Tibial nerve (tissue), 4 donors: Measurements from ENCODE around the gene LINC01488. TPM values are rescaled to one million over a fixed set of nuclear protein-coding genes. Genes with fewer than 3 reads are reported as not detected.

ENCODE experiments used
- DNase-seq, 2 donors: peaks; one replicate each; pipeline ENCODE4 v3.0.0-alpha.2; 2019; ENCODE audit warnings: low spot score in 2 of 2
- H3K27ac ChIP-seq, 4 donors: fragments of 200-600 bp; sonication (generic) in 3 of 4; one replicate each; pipeline ENCODE4 v1.5.1; 2017 to 2019; ENCODE audit warnings: mild to moderate bottlenecking in 1 of 4
- H3K27me3 ChIP-seq, 2 donors: fragments of 200-600 bp; sonication (generic) in 1 of 2; one replicate each; pipeline versions ENCODE4 v1.5.1 to v1.6.0; 2017 to 2019
- H3K36me3 ChIP-seq, 3 donors: fragments of 200-600 bp; sonication (generic); one replicate each; pipeline ENCODE4 v1.5.1; 2018 to 2019
- H3K4me1 ChIP-seq, 4 donors: fragments of 200-600 bp; sonication (generic) in 3 of 4; one replicate each; pipeline ENCODE4 v1.5.1; 2017 to 2019
- H3K4me3 ChIP-seq, 4 donors: fragments of 200-600 bp; sonication (generic) in 3 of 4; one replicate each; pipeline ENCODE4 v1.5.1; 2017 to 2019; ENCODE audit warnings: mild to moderate bottlenecking in 1 of 4, moderate library complexity in 1 of 4
- H3K9me3 ChIP-seq, 4 donors: fragments of 200-600 bp; sonication (generic) in 3 of 4; one replicate each; pipeline ENCODE4 v1.5.1; 2017 to 2019
- EP300 ChIP-seq, 2 donors: sonication (generic); formaldehyde crosslinking; IDR thresholded peaks; one replicate each; pipeline ENCODE4 v1.6.1; 2017; ENCODE audit warnings: antibody characterized with exemption in 2 of 2, mild to moderate bottlenecking in 1 of 2
- POLR2A ChIP-seq, 2 donors: fragments of 450-650 bp; IDR thresholded peaks; one replicate each; pipeline ENCODE4 v1.6.1; 2017; ENCODE audit warnings: antibody characterized with exemption in 2 of 2, mild to moderate bottlenecking in 2 of 2, moderate library complexity in 2 of 2
- WGBS, 2 donors: methylation state at CpG; one replicate each; pipeline ENCODE4 v1.1.5; 2018; 5-methylcytosine and 5-hydroxymethylcytosine counted together
- total RNA-seq, 4 donors: library from RNA; depleted of rRNA; stranded (reverse); fragments of >200 nt; gene quantifications; one replicate each; pipeline ENCODE4 v1.1.0, GENCODE V29; 2016
- TF ChIP-seq, protein P1 (sequence below), 5 experiments: fragments of 200-600 bp in 3 of 5; fragments of 450-650 bp in 2 of 5; sonication (generic) in 3 of 5; IDR thresholded peaks; one replicate each; pipeline ENCODE4 v1.5.1; 2016 to 2019; ENCODE audit warnings: antibody characterized with exemption in 5 of 5, mild to moderate bottlenecking in 3 of 5, moderate library complexity in 2 of 5

LINC01488 gene
- total RNA-seq, 4 donors from 2014 or later: not detected

DNA sequence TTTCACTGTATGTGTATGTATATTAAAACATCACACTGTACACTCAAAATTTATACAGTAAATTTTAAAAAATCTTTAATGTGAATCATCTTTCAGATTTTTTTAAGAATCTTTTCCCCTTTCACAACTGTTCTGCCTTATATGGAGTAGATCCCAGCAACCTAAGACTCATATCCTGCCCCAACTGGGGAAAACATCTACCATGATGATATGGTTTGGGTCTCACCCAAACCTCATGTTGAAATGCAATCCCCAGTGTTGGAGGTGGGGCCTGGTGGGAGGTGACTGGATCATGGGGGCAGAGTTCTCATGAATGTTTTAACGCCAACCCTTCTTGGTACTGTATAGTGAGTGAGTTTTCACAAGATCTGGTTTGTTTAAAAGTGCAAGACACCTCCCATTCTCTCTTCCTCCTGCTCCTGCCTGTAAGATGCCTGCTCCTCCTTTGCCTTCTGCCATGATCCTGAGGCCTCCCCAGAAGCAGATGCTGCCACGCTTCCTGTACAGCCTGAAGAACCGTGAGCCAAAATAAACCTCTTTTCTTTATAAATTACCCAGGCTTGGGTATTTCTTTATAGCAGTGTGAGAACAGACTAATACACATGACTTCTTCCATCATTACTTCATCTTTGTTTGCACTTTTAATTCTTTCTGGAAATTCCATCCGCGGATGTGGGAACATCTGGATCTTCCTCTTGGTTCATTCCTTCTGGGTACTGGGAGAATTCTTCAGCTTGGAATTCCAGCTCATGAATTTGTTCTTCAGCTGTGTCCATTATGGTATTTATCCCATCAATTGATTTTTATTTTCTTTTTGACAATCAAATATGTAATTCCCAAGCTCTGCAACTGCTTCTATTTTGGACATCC is 36.9 kb downstream of the LINC01488 start:
- TF ChIP-seq POLR2A (IDR thresholded peaks at IDR 0.05) (no peak), EP300 (IDR thresholded peaks at IDR 0.05) (no peak)
- TF ChIP-seq, protein P1, sequence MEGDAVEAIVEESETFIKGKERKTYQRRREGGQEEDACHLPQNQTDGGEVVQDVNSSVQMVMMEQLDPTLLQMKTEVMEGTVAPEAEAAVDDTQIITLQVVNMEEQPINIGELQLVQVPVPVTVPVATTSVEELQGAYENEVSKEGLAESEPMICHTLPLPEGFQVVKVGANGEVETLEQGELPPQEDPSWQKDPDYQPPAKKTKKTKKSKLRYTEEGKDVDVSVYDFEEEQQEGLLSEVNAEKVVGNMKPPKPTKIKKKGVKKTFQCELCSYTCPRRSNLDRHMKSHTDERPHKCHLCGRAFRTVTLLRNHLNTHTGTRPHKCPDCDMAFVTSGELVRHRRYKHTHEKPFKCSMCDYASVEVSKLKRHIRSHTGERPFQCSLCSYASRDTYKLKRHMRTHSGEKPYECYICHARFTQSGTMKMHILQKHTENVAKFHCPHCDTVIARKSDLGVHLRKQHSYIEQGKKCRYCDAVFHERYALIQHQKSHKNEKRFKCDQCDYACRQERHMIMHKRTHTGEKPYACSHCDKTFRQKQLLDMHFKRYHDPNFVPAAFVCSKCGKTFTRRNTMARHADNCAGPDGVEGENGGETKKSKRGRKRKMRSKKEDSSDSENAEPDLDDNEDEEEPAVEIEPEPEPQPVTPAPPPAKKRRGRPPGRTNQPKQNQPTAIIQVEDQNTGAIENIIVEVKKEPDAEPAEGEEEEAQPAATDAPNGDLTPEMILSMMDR (IDR thresholded peaks at IDR 0.05): no peak

DNA sequence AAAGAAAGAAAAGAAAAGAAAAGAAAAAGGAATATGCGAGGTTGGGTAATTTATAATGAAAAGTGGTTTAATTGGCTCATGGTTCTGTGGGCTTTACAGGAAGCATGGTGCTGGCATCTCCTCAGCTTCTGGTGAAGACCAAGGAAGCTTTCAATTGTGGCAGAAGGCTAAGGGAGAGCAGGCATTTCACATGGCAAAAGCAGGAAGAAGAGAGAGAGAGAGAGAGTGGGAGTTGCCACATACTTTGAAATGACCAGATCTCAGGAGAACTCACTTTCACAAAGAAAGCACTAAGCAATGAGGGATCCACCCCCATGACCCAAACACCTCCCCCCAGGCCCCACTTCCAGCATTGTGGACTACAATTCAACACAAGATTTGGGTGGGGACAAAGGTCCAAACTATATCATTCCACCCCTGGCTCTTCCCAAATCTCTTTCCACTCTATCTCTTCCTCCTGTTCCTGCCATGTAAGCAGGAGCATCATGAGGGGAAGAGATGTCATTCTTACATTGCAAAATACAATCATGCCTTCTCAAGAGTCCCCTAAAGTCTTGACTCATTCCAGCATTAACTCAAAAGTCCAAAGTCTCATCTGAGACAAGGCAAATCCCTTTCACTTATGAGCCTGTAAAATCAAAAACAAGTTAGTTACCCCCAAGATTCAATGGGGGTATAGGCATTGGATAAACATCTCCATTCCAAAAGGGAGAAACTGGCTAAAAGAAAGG is 38.9 kb downstream of the LINC01488 start:
- Histone ChIP-seq H3K4me3 (no peak overlapping the region), H3K9me3 (peaks cover 0 to 4% (median 0%) of the 10 kb centered on the region in 4 donors), H3K27me3 (no peaks in the 10 kb centered on the region), H3K36me3 (no peaks in the 10 kb centered on the region), H3K27ac (no peak overlapping the region), H3K4me1 (no peaks in the 10 kb centered on the region)
- 91 to 96% methylated on average over 1 of the region's 1 CpG for WGBS, 2 donors
- no peak for DNase-seq
- no peak for TF ChIP-seq POLR2A (IDR thresholded peaks at IDR 0.05)
- no peak for TF ChIP-seq EP300 (IDR thresholded peaks at IDR 0.05)
- TF ChIP-seq, protein P1 (IDR thresholded peaks at IDR 0.05): no peak

More for the DNA sequence above, 36.9 kb downstream of the LINC01488 start:
- Histone ChIP-seq H3K27ac (no peak overlapping the region), H3K36me3 (no peaks in the 10 kb centered on the region), H3K9me3 (peaks cover 0 to 4% (median 0%) of the 10 kb centered on the region in 4 donors), H3K4me1 (no peaks in the 10 kb centered on the region), H3K4me3 (no peak overlapping the region), H3K27me3 (no peaks in the 10 kb centered on the region)
- WGBS, 2 donors: 93 to 95% methylated on average over 5 of the region's 5 CpGs
- no peak for DNase-seq

DNA sequence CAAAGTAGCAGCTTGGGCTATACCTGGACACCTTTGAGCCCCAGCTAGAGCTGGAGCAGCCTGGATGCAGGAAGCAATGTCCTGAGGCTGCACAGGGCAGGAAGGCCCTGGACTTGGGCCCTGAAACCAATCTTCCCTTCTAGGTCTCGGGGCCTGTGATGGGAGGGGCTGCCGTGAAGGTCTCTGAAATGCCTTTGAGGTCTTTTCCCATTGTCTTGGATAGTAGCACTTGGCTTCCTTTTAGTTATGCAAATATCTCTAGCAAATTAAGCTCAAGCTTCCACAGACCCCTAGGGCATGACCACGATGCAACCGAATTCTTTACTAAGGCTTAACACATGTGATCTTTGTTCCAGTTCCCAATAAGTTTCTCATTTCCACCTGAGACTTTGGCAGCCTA is 40.0 kb downstream of the LINC01488 start:
- TF ChIP-seq POLR2A (IDR thresholded peaks at IDR 0.05) (no peak), EP300 (IDR thresholded peaks at IDR 0.05) (no peak)
- TF ChIP-seq, protein P1 (IDR thresholded peaks at IDR 0.05): no peak
- Histone ChIP-seq H3K9me3 (peaks cover 0 to 4% (median 0%) of the 10 kb centered on the region in 4 donors), H3K36me3 (no peaks in the 10 kb centered on the region), H3K4me3 (no peak overlapping the region), H3K27ac (no peak overlapping the region), H3K27me3 (no peaks in the 10 kb centered on the region), H3K4me1 (no peaks in the 10 kb centered on the region)
- WGBS, 2 donors: 54 to 58% methylated on average over 4 of the region's 4 CpGs
- DNase-seq: no peak

DNA sequence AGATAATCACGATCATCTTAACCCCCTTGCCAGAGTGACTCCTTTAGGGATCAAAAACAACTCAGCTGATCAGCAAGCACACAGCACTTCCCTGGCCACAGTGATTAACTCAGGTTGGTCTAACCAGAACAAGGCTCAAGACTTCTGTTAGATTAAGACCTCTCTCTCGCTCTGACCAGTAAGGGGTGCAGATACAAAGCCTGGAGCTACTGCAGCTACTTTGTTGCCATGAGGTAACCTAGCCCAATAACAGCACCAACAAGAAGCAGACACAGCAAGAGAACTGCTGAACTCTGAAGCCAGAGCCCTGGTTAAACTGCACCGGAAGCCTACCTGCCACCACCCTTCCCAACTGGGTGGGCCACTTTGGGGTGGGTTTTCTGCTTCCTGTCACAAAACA is 42.0 kb downstream of the LINC01488 start:
- no peak overlapping the region for H3K4me3 ChIP-seq
- WGBS, 2 donors: 92 to 100% methylated on average over 2 to 3 of the region's 3 CpGs
- DNase-seq: no peak
- peaks cover 0 to 2% (median 0%) of the 10 kb centered on the region in 4 donors for H3K9me3 ChIP-seq
- H3K36me3 ChIP-seq: no peaks in the 10 kb centered on the region
- H3K27me3 ChIP-seq: no peaks in the 10 kb centered on the region
- TF ChIP-seq POLR2A (IDR thresholded peaks at IDR 0.05): no peak
- TF ChIP-seq EP300 (IDR thresholded peaks at IDR 0.05): no peak
- TF ChIP-seq, protein P1 (IDR thresholded peaks at IDR 0.05): no peak
- H3K4me1 ChIP-seq: no peaks in the 10 kb centered on the region
- H3K27ac ChIP-seq: no peak overlapping the region
